ENCODE measurements around the gene UGT1A8.

Gene UGT1A8

DNA sequence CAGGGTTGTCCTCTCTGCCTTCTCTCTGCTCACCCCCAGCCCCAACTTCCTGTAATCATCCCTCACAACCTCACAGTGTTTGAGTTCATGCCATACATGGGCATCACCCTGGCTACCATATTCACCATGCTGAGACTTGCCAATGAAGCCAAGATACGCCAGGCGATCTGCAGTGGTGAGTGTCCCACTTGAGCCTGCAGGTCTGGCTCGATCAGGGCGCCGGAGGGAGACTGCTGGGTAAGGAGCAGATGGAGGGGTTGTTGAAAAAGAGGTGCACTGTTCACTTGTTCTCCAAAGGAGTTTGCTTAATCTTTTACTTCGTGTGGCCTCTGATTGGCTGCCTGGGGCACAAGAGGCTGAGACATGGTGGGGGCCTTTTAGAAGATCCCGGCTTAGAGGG lies 175.3 kb downstream of the UGT1A8 start:
- no peaks in the 10 kb centered on the region for H3K9me3 ChIP-seq (ENCODE audit: insufficient read depth, low read depth, low read length)
- H4K20me1 ChIP-seq (ENCODE audit: insufficient read depth, low read length, poor library complexity, severe bottlenecking) = no peaks in the 10 kb centered on the region
- H3K9ac ChIP-seq (ENCODE audit: low read depth, low read length, poor library complexity, severe bottlenecking) = no peak overlapping the region
- no peak overlapping the region for H3K4me3 ChIP-seq (ENCODE audit: low read length, poor library complexity, severe bottlenecking)
- H3K4me1 ChIP-seq (ENCODE audit: insufficient read depth, low read length, poor library complexity, severe bottlenecking) = no peaks in the 10 kb centered on the region
- no peaks in the 10 kb centered on the region for H3K36me3 ChIP-seq (ENCODE audit: insufficient read depth, low read length)
- TF ChIP-seq, protein P1, sequence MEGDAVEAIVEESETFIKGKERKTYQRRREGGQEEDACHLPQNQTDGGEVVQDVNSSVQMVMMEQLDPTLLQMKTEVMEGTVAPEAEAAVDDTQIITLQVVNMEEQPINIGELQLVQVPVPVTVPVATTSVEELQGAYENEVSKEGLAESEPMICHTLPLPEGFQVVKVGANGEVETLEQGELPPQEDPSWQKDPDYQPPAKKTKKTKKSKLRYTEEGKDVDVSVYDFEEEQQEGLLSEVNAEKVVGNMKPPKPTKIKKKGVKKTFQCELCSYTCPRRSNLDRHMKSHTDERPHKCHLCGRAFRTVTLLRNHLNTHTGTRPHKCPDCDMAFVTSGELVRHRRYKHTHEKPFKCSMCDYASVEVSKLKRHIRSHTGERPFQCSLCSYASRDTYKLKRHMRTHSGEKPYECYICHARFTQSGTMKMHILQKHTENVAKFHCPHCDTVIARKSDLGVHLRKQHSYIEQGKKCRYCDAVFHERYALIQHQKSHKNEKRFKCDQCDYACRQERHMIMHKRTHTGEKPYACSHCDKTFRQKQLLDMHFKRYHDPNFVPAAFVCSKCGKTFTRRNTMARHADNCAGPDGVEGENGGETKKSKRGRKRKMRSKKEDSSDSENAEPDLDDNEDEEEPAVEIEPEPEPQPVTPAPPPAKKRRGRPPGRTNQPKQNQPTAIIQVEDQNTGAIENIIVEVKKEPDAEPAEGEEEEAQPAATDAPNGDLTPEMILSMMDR (conservative IDR thresholded peaks at IDR 0.05; ENCODE audit: low read length) = no peak
- no peak for TF ChIP-seq EZH2phosphoT487 (IDR thresholded peaks at IDR 0.05; ENCODE audit: borderline replicate concordance)
- H3F3A ChIP-seq (ENCODE audit: low read depth) = no peaks in the 10 kb centered on the region
- H3K9me2 ChIP-seq (replicated peaks; ENCODE audit: low read depth, low read length) = no peaks in the 10 kb centered on the region
- H3K27me3 ChIP-seq (ENCODE audit: insufficient read depth, low read length, poor library complexity, severe bottlenecking) = no peaks in the 10 kb centered on the region
- H2AFZ ChIP-seq (ENCODE audit: low read length) = no peak overlapping the region
- no peak overlapping the region for H3K4me2 ChIP-seq (ENCODE audit: low read depth, low read length, poor library complexity, severe bottlenecking)
- no peaks in the 10 kb centered on the region for H3K79me2 ChIP-seq (ENCODE audit: insufficient read depth, low read length)

DNA sequence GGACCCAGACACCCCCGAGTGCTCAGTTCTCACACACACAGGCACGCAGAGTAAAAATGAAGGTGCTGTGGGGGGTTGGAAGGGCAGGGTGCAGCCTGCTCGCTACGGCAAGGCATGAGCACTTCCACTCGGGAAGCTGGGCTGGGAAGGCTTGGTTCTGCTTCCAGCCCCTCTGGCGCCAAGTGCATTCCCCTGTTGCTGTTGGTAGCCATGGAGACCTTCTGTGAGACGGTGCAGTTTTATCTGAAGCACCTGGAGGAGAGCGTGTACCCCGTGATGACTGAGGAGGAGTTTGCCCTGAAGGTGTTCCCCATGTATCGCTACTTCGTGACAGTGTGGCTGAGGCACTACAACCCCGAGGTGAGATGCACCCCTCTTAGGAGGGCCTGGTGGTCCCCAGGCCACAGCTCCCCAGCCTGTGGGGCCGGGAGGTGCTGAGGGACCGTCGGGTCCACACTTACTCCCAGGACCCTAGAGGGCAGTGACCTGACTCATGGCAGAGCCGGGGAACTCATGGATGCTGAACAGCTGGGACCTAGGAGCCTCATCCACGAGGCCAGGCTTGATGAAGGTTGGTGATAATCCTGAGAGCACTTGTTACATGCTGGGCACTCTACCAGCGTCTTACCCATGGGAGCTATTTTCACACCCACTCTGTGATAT lies 176.2 kb downstream of the UGT1A8 start:
- Histone ChIP-seq H3K4me1 (ENCODE audit: insufficient read depth, low read length, poor library complexity, severe bottlenecking) (no peaks in the 10 kb centered on the region), H3K4me3 (ENCODE audit: low read length, poor library complexity, severe bottlenecking) (no peak overlapping the region), H2AFZ (ENCODE audit: low read length) (no peak overlapping the region), H3K9ac (ENCODE audit: low read depth, low read length, poor library complexity, severe bottlenecking) (no peak overlapping the region), H3K27me3 (ENCODE audit: insufficient read depth, low read length, poor library complexity, severe bottlenecking) (no peaks in the 10 kb centered on the region), H3K9me2 (replicated peaks; ENCODE audit: low read depth, low read length) (no peaks in the 10 kb centered on the region), H3K4me2 (ENCODE audit: low read depth, low read length, poor library complexity, severe bottlenecking) (no peak overlapping the region), H3K9me3 (ENCODE audit: insufficient read depth, low read depth, low read length) (no peaks in the 10 kb centered on the region), H3K79me2 (ENCODE audit: insufficient read depth, low read length) (no peaks in the 10 kb centered on the region), H3F3A (ENCODE audit: low read depth) (no peaks in the 10 kb centered on the region), H3K36me3 (ENCODE audit: insufficient read depth, low read length) (no peaks in the 10 kb centered on the region), H4K20me1 (ENCODE audit: insufficient read depth, low read length, poor library complexity, severe bottlenecking) (no peaks in the 10 kb centered on the region)
- TF ChIP-seq, protein P1 (conservative IDR thresholded peaks at IDR 0.05; ENCODE audit: low read length) = no peak
- TF ChIP-seq EZH2phosphoT487 (IDR thresholded peaks at IDR 0.05; ENCODE audit: borderline replicate concordance) = no peak

DNA sequence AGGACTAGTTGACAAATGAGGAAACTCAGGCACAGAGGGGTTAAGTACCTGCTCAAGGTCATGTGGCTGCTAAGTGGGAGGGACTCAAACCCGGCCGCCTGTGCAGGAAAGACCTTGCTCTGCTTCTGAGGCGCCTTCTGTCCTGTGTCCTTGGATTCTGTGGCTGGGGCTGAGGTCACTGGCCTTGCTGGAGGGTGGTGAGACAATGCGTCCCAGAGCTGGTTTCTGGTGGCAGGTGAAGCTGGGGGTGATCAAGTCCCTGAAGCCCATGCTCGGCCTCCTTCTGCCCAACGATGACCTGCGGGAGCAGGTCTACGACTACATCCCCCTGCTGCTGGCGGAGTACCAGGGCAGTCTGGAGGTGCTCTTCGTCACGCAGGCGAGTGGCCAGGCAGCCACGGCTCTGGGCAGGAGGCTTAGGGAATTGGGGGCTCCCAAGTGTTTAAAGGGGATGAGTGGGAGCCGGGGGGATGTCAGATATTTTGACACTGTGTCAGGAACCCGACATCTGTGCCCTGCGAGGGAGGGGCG lies 176.8 kb downstream of the UGT1A8 start:
- no peaks in the 10 kb centered on the region for H3K9me2 ChIP-seq (replicated peaks; ENCODE audit: low read depth, low read length)
- no peaks in the 10 kb centered on the region for H3K9me3 ChIP-seq (ENCODE audit: insufficient read depth, low read depth, low read length)
- no peak overlapping the region for H3K4me2 ChIP-seq (ENCODE audit: low read depth, low read length, poor library complexity, severe bottlenecking)
- no peak overlapping the region for H2AFZ ChIP-seq (ENCODE audit: low read length)
- H3K27me3 ChIP-seq (ENCODE audit: insufficient read depth, low read length, poor library complexity, severe bottlenecking) = no peaks in the 10 kb centered on the region
- H3K9ac ChIP-seq (ENCODE audit: low read depth, low read length, poor library complexity, severe bottlenecking) = no peak overlapping the region
- no peaks in the 10 kb centered on the region for H4K20me1 ChIP-seq (ENCODE audit: insufficient read depth, low read length, poor library complexity, severe bottlenecking)
- H3K36me3 ChIP-seq (ENCODE audit: insufficient read depth, low read length) = no peaks in the 10 kb centered on the region
- no peaks in the 10 kb centered on the region for H3K4me1 ChIP-seq (ENCODE audit: insufficient read depth, low read length, poor library complexity, severe bottlenecking)
- H3K4me3 ChIP-seq (ENCODE audit: low read length, poor library complexity, severe bottlenecking) = no peak overlapping the region
- H3K79me2 ChIP-seq (ENCODE audit: insufficient read depth, low read length) = no peaks in the 10 kb centered on the region
- no peaks in the 10 kb centered on the region for H3F3A ChIP-seq (ENCODE audit: low read depth)
- TF ChIP-seq EZH2phosphoT487 (IDR thresholded peaks at IDR 0.05; ENCODE audit: borderline replicate concordance) = no peak
- TF ChIP-seq, protein P1 (conservative IDR thresholded peaks at IDR 0.05; ENCODE audit: low read length) = no peak
